Measurements from ENCODE around the gene ZNF470. TPM values are rescaled to one million over a fixed set of nuclear protein-coding genes. Genes with fewer than 3 reads are reported as not detected.

The ZNF470 gene
- total and polyA plus RNA-seq, 4 donors, result 3.3 to 7.1 (median 4.1) TPM

GRCh38 chr19:56617531-56617930 is 50.3 kb downstream of the ZNF470 start:
- ATAC-seq (ENCODE audit: low FRiP score), result no peak
- intact Hi-C loops (cut with DNase I), result no loop called here
- Histone ChIP-seq H3K4me1 (ENCODE audit: control insufficient read depth in 1 of 2, insufficient read depth in 2 of 2, low read length in 2 of 2) (no peaks in the 10 kb centered on the region), H3K9me3 (ENCODE audit: control insufficient read depth, low read length) (peaks cover 54% of the 10 kb centered on the region), H3K27me3 (ENCODE audit: control insufficient read depth in 1 of 2, insufficient read depth in 2 of 2, low read length in 1 of 2) (no peaks in the 10 kb centered on the region), H3K27ac (ENCODE audit: low read depth in 1 of 2, low read length in 2 of 2) (no peak overlapping the region), H3K4me3 (ENCODE audit: low read length in 2 of 2) (no peak overlapping the region), H3K36me3 (ENCODE audit: control insufficient read depth in 1 of 2, insufficient read depth in 2 of 2, low read length in 1 of 2) (peaks cover 17 to 21% of the 10 kb centered on the region in 2 donors)
- whole genome bisulfite sequencing, 2 donors, result 82 to 86% methylated on average over 8 of the region's 8 CpGs
- DNase-seq, result no peak

GRCh38 chr19:56619121-56619520 is 51.9 kb downstream of the ZNF470 start:
- Histone ChIP-seq H3K27ac (ENCODE audit: low read depth in 1 of 2, low read length in 2 of 2) (no peak overlapping the region), H3K36me3 (ENCODE audit: control insufficient read depth in 1 of 2, insufficient read depth in 2 of 2, low read length in 1 of 2) (peaks cover 13 to 19% of the 10 kb centered on the region in 2 donors), H3K27me3 (ENCODE audit: control insufficient read depth in 1 of 2, insufficient read depth in 2 of 2, low read length in 1 of 2) (no peaks in the 10 kb centered on the region), H3K4me3 (ENCODE audit: low read length in 2 of 2) (no peak overlapping the region), H3K4me1 (ENCODE audit: control insufficient read depth in 1 of 2, insufficient read depth in 2 of 2, low read length in 2 of 2) (no peaks in the 10 kb centered on the region), H3K9me3 (ENCODE audit: control insufficient read depth, low read length) (peaks cover 53% of the 10 kb centered on the region)
- WGBS, 2 donors, result 61 to 77% methylated on average over 8 of the region's 8 CpGs
- intact Hi-C loops (cut with DNase I), result no loop called here
- ATAC-seq (ENCODE audit: low FRiP score) (no peak), DNase-seq (no peak)

- peak in 1 of 2 donors; percentile 62 for DNase-seq
- Histone ChIP-seq H3K4me3 (ENCODE audit: low read length in 2 of 2) (no peak overlapping the region), H3K9me3 (ENCODE audit: control insufficient read depth, low read length) (peaks cover 57% of the 10 kb centered on the region), H3K27me3 (ENCODE audit: control insufficient read depth in 1 of 2, insufficient read depth in 2 of 2, low read length in 1 of 2) (no peaks in the 10 kb centered on the region), H3K36me3 (ENCODE audit: control insufficient read depth in 1 of 2, insufficient read depth in 2 of 2, low read length in 1 of 2) (peaks cover 12 to 13% of the 10 kb centered on the region in 2 donors), H3K27ac (ENCODE audit: low read depth in 1 of 2, low read length in 2 of 2) (no peak overlapping the region), H3K4me1 (ENCODE audit: control insufficient read depth in 1 of 2, insufficient read depth in 2 of 2, low read length in 2 of 2) (no peaks in the 10 kb centered on the region)
- intact Hi-C loops (cut with DNase I), result no loop called here
- WGBS, 2 donors, result 88% methylated on average over 37 of the region's 37 CpGs
- ATAC-seq (ENCODE audit: low FRiP score), result no peak
These were observed 55.1 kb downstream of the ZNF470 start for GRCh38 chr19:56622374-56622773.

- no peaks in the 10 kb centered on the region for H3K27me3 ChIP-seq (ENCODE audit: control insufficient read depth in 1 of 2, insufficient read depth in 2 of 2, low read length in 1 of 2)
- H3K4me3 ChIP-seq (ENCODE audit: low read length in 2 of 2), result no peak overlapping the region
- peaks cover 56% of the 10 kb centered on the region for H3K9me3 ChIP-seq (ENCODE audit: control insufficient read depth, low read length)
- intact Hi-C loops (cut with DNase I), result no loop called here
- 87 to 88% methylated on average over 9 of the region's 9 CpGs for WGBS, 2 donors
- H3K36me3 ChIP-seq (ENCODE audit: control insufficient read depth in 1 of 2, insufficient read depth in 2 of 2, low read length in 1 of 2), result peaks cover 9 to 10% of the 10 kb centered on the region in 2 donors
- H3K27ac ChIP-seq (ENCODE audit: low read depth in 1 of 2, low read length in 2 of 2), result no peak overlapping the region
- no peak for DNase-seq
- ATAC-seq (ENCODE audit: low FRiP score), result no peak
- no peaks in the 10 kb centered on the region for H3K4me1 ChIP-seq (ENCODE audit: control insufficient read depth in 1 of 2, insufficient read depth in 2 of 2, low read length in 2 of 2)
These were observed 55.7 kb downstream of the ZNF470 start for GRCh38 chr19:56623006-56623405.

- no peak for ATAC-seq (ENCODE audit: low FRiP score)
- H3K36me3 ChIP-seq (ENCODE audit: control insufficient read depth in 1 of 2, insufficient read depth in 2 of 2, low read length in 1 of 2), result peaks cover 6 to 7% of the 10 kb centered on the region in 2 donors
These were observed 58.4 kb downstream of the ZNF470 start for GRCh38 chr19:56625708-56626107.

GRCh38 chr19:56633021-56633420 is 65.8 kb downstream of the ZNF470 start:
- Histone ChIP-seq H3K36me3 (ENCODE audit: control insufficient read depth in 1 of 2, insufficient read depth in 2 of 2, low read length in 1 of 2) (peaks cover 0 to 2% of the 10 kb centered on the region in 2 donors), H3K27ac (ENCODE audit: low read depth in 1 of 2, low read length in 2 of 2) (no peak overlapping the region), H3K9me3 (ENCODE audit: control insufficient read depth, low read length) (peaks cover 19% of the 10 kb centered on the region), H3K27me3 (ENCODE audit: control insufficient read depth in 1 of 2, insufficient read depth in 2 of 2, low read length in 1 of 2) (no peaks in the 10 kb centered on the region), H3K4me1 (ENCODE audit: control insufficient read depth in 1 of 2, insufficient read depth in 2 of 2, low read length in 2 of 2) (no peaks in the 10 kb centered on the region), H3K4me3 (ENCODE audit: low read length in 2 of 2) (no peak overlapping the region)
- 17 to 25% methylated on average over 1 of the region's 1 CpG for WGBS, 2 donors
- DNase-seq, result no peak
- intact Hi-C loops (cut with DNase I), result no loop called here
- no peak for ATAC-seq (ENCODE audit: low FRiP score)

More at GRCh38 chr19:56625708-56626107, 58.4 kb downstream of the ZNF470 start:
- no peak overlapping the region for H3K4me3 ChIP-seq (ENCODE audit: low read length in 2 of 2)
- intact Hi-C loops (cut with DNase I), result no loop called here
- no peak for DNase-seq
- H3K9me3 ChIP-seq (ENCODE audit: control insufficient read depth, low read length), result peaks cover 45% of the 10 kb centered on the region
- H3K27me3 ChIP-seq (ENCODE audit: control insufficient read depth in 1 of 2, insufficient read depth in 2 of 2, low read length in 1 of 2), result no peaks in the 10 kb centered on the region
- WGBS, 2 donors, result 93 to 96% methylated on average over 9 of the region's 9 CpGs
- H3K27ac ChIP-seq (ENCODE audit: low read depth in 1 of 2, low read length in 2 of 2), result no peak overlapping the region
- H3K4me1 ChIP-seq (ENCODE audit: control insufficient read depth in 1 of 2, insufficient read depth in 2 of 2, low read length in 2 of 2), result no peaks in the 10 kb centered on the region

GRCh38 chr19:56637976-56638555 is 70.8 kb downstream of the ZNF470 start:
- ATAC-seq (ENCODE audit: low FRiP score) (peak; percentile 66), DNase-seq (peak; percentile 73 to 84)
- Histone ChIP-seq H3K36me3 (ENCODE audit: control insufficient read depth in 1 of 2, insufficient read depth in 2 of 2, low read length in 1 of 2) (peaks cover 0 to 2% of the 10 kb centered on the region in 2 donors), H3K9me3 (ENCODE audit: control insufficient read depth, low read length) (peaks cover 10% of the 10 kb centered on the region), H3K27ac (ENCODE audit: low read depth in 1 of 2, low read length in 2 of 2) (no peak overlapping the region), H3K27me3 (ENCODE audit: control insufficient read depth in 1 of 2, insufficient read depth in 2 of 2, low read length in 1 of 2) (no peaks in the 10 kb centered on the region), H3K4me3 (ENCODE audit: low read length in 2 of 2) (no peak overlapping the region), H3K4me1 (ENCODE audit: control insufficient read depth in 1 of 2, insufficient read depth in 2 of 2, low read length in 2 of 2) (no peaks in the 10 kb centered on the region)
- intact Hi-C loops (cut with DNase I), result no loop called here
- 9% methylated on average over 21 of the region's 21 CpGs for WGBS, 2 donors

Other genes starting within 250 kb of the ZNF470 start
- 1 to 10 TPM; 4.0 TPM for gene ZNF582, start 173.9 kb upstream of the ZNF470 start, total RNA-seq
- 1 to 10 TPM; 4.8 to 6.3 TPM for gene ZNF582, start 173.9 kb upstream of the ZNF470 start, polyA plus RNA-seq
- 1 to 10 TPM; 6.2 to 9.4 TPM for gene ZNF583, start 163.1 kb upstream of the ZNF470 start, total RNA-seq
- 1 to 10 TPM; 3.1 TPM for gene ZNF583, start 163.1 kb upstream of the ZNF470 start, polyA plus RNA-seq
- gene ZNF667, start 90.1 kb upstream of the ZNF470 start, total RNA-seq, result 1 to 10 TPM; 3.0 to 7.0 TPM
- gene ZNF667, start 90.1 kb upstream of the ZNF470 start, polyA plus RNA-seq, result 1 to 10 TPM; 2.8 to 5.6 TPM
- gene ZNF471, start 59.6 kb upstream of the ZNF470 start, total RNA-seq, result 10 to 100 TPM; 11.0 to 12.1 TPM
- gene ZNF471, start 59.6 kb upstream of the ZNF470 start, polyA plus RNA-seq, result 1 to 10 TPM; 2.8 to 4.2 TPM
- gene ZFP28, start 28.5 kb upstream of the ZNF470 start, total RNA-seq, result 10 to 100 TPM; 11.3 to 11.7 TPM
- gene ZFP28, start 28.5 kb upstream of the ZNF470 start, polyA plus RNA-seq, result 1 to 10 TPM; 2.6 to 7.9 TPM
- 10 to 100 TPM in 1 of 2 donors, 1 to 10 TPM in 1; 9.7 to 10.5 TPM for gene ZNF71, start 27.8 kb downstream of the ZNF470 start, total RNA-seq
- 1 to 10 TPM; 2.6 to 4.8 TPM for gene ZNF71, start 27.8 kb downstream of the ZNF470 start, polyA plus RNA-seq
- gene SMIM17, start 75.7 kb downstream of the ZNF470 start, total RNA-seq, result under 1 TPM; 0.32 to 0.81 TPM
- gene SMIM17, start 75.7 kb downstream of the ZNF470 start, polyA plus RNA-seq, result under 1 TPM in 1 of 2 donors, not detected in 1; 0.28 TPM
- gene ZNF835, start 104.3 kb downstream of the ZNF470 start, total RNA-seq, result 1 to 10 TPM; 2.5 to 2.8 TPM
- under 1 TPM; 0.75 to 0.84 TPM for gene ZNF835, start 104.3 kb downstream of the ZNF470 start, polyA plus RNA-seq

Measured in aorta (tissue), 5 donors.